Thymus (tissue), 11 donors: Measurements from ENCODE around the gene TM4SF1. TPM values are rescaled to one million over a fixed set of nuclear protein-coding genes. Genes with fewer than 3 reads are reported as not detected.

Experiments
- DNase-seq, 9 donors: peaks; one replicate each; pipeline ENCODE4 v3.0.0-alpha.2; 2013; ENCODE audit warnings: low spot score in 9 of 9, low read depth in 6 of 9, missing footprints in 1 of 9
- H3K27ac ChIP-seq, 2 donors: one replicate each; pipeline ENCODE4 v1.5.1; 2013; ENCODE audit warnings: control low read depth in 1 of 2, low read depth in 1 of 2, low read length in 1 of 2, mild to moderate bottlenecking in 1 of 2, moderate library complexity in 1 of 2
- H3K27me3 ChIP-seq, 2 donors: one replicate each; pipeline ENCODE4 v1.5.1; 2013; ENCODE audit warnings: low read length in 1 of 2; ENCODE audit not compliant: control insufficient read depth in 2 of 2, insufficient read depth in 1 of 2
- H3K36me3 ChIP-seq, 2 donors: one replicate each; pipeline ENCODE4 v1.5.1; 2013; ENCODE audit warnings: low read length in 1 of 2, mild to moderate bottlenecking in 1 of 2, moderate library complexity in 1 of 2; ENCODE audit not compliant: control insufficient read depth in 2 of 2, insufficient read depth in 2 of 2
- H3K4me1 ChIP-seq, 2 donors: one replicate each; pipeline ENCODE4 v1.5.1; 2013; ENCODE audit warnings: low read length in 2 of 2; ENCODE audit not compliant: control insufficient read depth in 2 of 2, insufficient read depth in 2 of 2
- H3K4me3 ChIP-seq, 2 donors: one replicate each; pipeline ENCODE4 v1.5.1; 2013; ENCODE audit warnings: low read length in 2 of 2, control low read depth in 1 of 2, mild to moderate bottlenecking in 1 of 2
- H3K9me3 ChIP-seq, 2 donors: one replicate each; pipeline ENCODE4 v1.5.1; 2013; ENCODE audit warnings: low read length in 1 of 2, mild to moderate bottlenecking in 1 of 2; ENCODE audit not compliant: control insufficient read depth in 2 of 2, insufficient read depth in 1 of 2
- WGBS: extraction: QIAGEN DNeasy Blood & Tissue Kit; methylation state at CpG from one replicate; pipeline ENCODE4 v1.1.7; 2013; 5-methylcytosine and 5-hydroxymethylcytosine counted together
- polyA plus RNA-seq: library from polyadenylated mRNA; stranded (reverse); fragments of 200-250 nt; gene quantifications from one replicate; pipeline ENCODE4 v1.2.3, GENCODE V29; 2013
- total RNA-seq: library from RNA; stranded (reverse); fragments of 120-200 nt; gene quantifications from one replicate; pipeline ENCODE4 v1.2.4, GENCODE V29; 2013
- donor health status: healthy.

Gene TM4SF1
- total and polyA plus RNA-seq, 2 donors = 12.9 to 38.8 TPM

GRCh38 chr3:149388531-149389417, 11.3 kb upstream of the TM4SF1 start:
- no peaks in the 10 kb centered on the region for H3K36me3 ChIP-seq
- no peaks in the 10 kb centered on the region for H3K27me3 ChIP-seq
- DNase-seq = no peak
- H3K4me1 ChIP-seq = peaks cover 0 to 2% of the 10 kb centered on the region in 2 donors
- WGBS = 96% methylated on average over 3 of the region's 3 CpGs
- no peaks in the 10 kb centered on the region for H3K9me3 ChIP-seq
- no peak overlapping the region for H3K4me3 ChIP-seq
- no peak overlapping the region for H3K27ac ChIP-seq

- Histone ChIP-seq H3K9me3 (no peaks in the 10 kb centered on the region), H3K36me3 (no peaks in the 10 kb centered on the region), H3K27me3 (no peaks in the 10 kb centered on the region), H3K27ac (no peak overlapping the region), H3K4me3 (no peak overlapping the region), H3K4me1 (peaks cover 0 to 2% of the 10 kb centered on the region in 2 donors)
- 85% methylated on average over 8 of the region's 8 CpGs for WGBS
- DNase-seq = no peak
Measured at GRCh38 chr3:149388001-149388440, 10.6 kb upstream of the TM4SF1 start.

- peaks cover 0 to 2% of the 10 kb centered on the region in 2 donors for H3K4me1 ChIP-seq
- H3K4me3 ChIP-seq = no peak overlapping the region
- no peak for DNase-seq
- 94% methylated on average over 1 of the region's 1 CpG for WGBS
- no peaks in the 10 kb centered on the region for H3K9me3 ChIP-seq
- peak overlapping the region in 1 of 2 donors; percentile 53 for H3K27ac ChIP-seq
- no peaks in the 10 kb centered on the region for H3K27me3 ChIP-seq
- H3K36me3 ChIP-seq = no peaks in the 10 kb centered on the region
Measured at GRCh38 chr3:149386299-149386606, 8.8 kb upstream of the TM4SF1 start.

GRCh38 chr3:149385617-149386298, 8.3 kb upstream of the TM4SF1 start:
- Histone ChIP-seq H3K9me3 (no peaks in the 10 kb centered on the region), H3K4me3 (no peak overlapping the region), H3K27me3 (no peaks in the 10 kb centered on the region), H3K4me1 (peaks cover 0 to 2% of the 10 kb centered on the region in 2 donors), H3K27ac (no peak overlapping the region), H3K36me3 (no peaks in the 10 kb centered on the region)
- 98% methylated on average over 7 of the region's 7 CpGs for WGBS
- no peak for DNase-seq

GRCh38 chr3:149384911-149385321, 7.5 kb upstream of the TM4SF1 start:
- H3K4me1 ChIP-seq = peaks cover 0 to 2% of the 10 kb centered on the region in 2 donors
- no peaks in the 10 kb centered on the region for H3K27me3 ChIP-seq
- no peak overlapping the region for H3K4me3 ChIP-seq
- H3K9me3 ChIP-seq = no peaks in the 10 kb centered on the region
- no peak overlapping the region for H3K27ac ChIP-seq
- DNase-seq = no peak
- no peaks in the 10 kb centered on the region for H3K36me3 ChIP-seq
- WGBS = 89% methylated on average over 6 of the region's 6 CpGs

GRCh38 chr3:149384167-149384566, 6.7 kb upstream of the TM4SF1 start:
- peaks cover 0 to 2% of the 10 kb centered on the region in 2 donors for H3K4me1 ChIP-seq
- H3K27ac ChIP-seq = no peak overlapping the region
- DNase-seq = no peak

GRCh38 chr3:149383703-149384102, 6.3 kb upstream of the TM4SF1 start:
- Histone ChIP-seq H3K4me3 (no peak overlapping the region), H3K4me1 (peaks cover 0 to 2% of the 10 kb centered on the region in 2 donors), H3K9me3 (no peaks in the 10 kb centered on the region), H3K36me3 (no peaks in the 10 kb centered on the region), H3K27ac (no peak overlapping the region), H3K27me3 (no peaks in the 10 kb centered on the region)
- no peak for DNase-seq

More at GRCh38 chr3:149384167-149384566, 6.7 kb upstream of the TM4SF1 start:
- H3K4me3 ChIP-seq = no peak overlapping the region
- no peaks in the 10 kb centered on the region for H3K36me3 ChIP-seq
- H3K27me3 ChIP-seq = no peaks in the 10 kb centered on the region
- no peaks in the 10 kb centered on the region for H3K9me3 ChIP-seq

- no peak overlapping the region for H3K4me3 ChIP-seq
- H3K27ac ChIP-seq = no peak overlapping the region
- H3K4me1 ChIP-seq = peaks cover 0 to 7% of the 10 kb centered on the region in 2 donors
- no peaks in the 10 kb centered on the region for H3K9me3 ChIP-seq
- 65% methylated on average over 6 of the region's 6 CpGs for WGBS
- DNase-seq = no peak
- no peaks in the 10 kb centered on the region for H3K36me3 ChIP-seq
- no peaks in the 10 kb centered on the region for H3K27me3 ChIP-seq
Measured at GRCh38 chr3:149382518-149382917, 5.1 kb upstream of the TM4SF1 start.

- Histone ChIP-seq H3K4me1 (peaks cover 0 to 11% of the 10 kb centered on the region in 2 donors), H3K9me3 (no peaks in the 10 kb centered on the region), H3K36me3 (no peaks in the 10 kb centered on the region), H3K27me3 (no peaks in the 10 kb centered on the region), H3K4me3 (no peak overlapping the region), H3K27ac (no peak overlapping the region)
- WGBS = 93% methylated on average over 4 of the region's 4 CpGs
- no peak for DNase-seq
Measured at GRCh38 chr3:149382101-149382467, 4.6 kb upstream of the TM4SF1 start.
